SK-N-SH (cell line): ENCODE data around the gene ITIH6. TPM values are rescaled to one million over a fixed set of nuclear protein-coding genes. Genes with fewer than 3 reads are reported as not detected.
A peak's percentile ranks its signal among the peaks of the same experiment; 100 is the strongest.

Source experiments
- CTCF ChIA-PET: fragments of 300-600, 350-600 bp; formaldehyde crosslinking; extraction: SDS; loops from one replicate; lab custom pipeline; 2021; lab: Yijun Ruan, JAX
- POLR2A ChIA-PET: fragments of 350-600 bp; sonication (Branson Sonifier 250); formaldehyde crosslinking; extraction: SDS; loops from one replicate; lab custom pipeline; 2020; ENCODE audit warnings: antibody characterized with exemption, inconsistent platforms; lab: Yijun Ruan, JAX
- DNase-seq: peaks from one replicate; pipeline ENCODE4 v3.0.0; 2012
- H2AFZ ChIP-seq: fragments of 200-600 bp; sonication (generic); 2 replicates; pipeline ENCODE4 v1.8.1; 2016; ENCODE audit warnings: antibody characterized with exemption, mild to moderate bottlenecking, low read depth
- H3F3A ChIP-seq: fragments of 200-600 bp; sonication (generic); replicated peaks from 2 replicates; pipeline ENCODE3; 2016; ENCODE audit warnings: antibody characterized with exemption, mild to moderate bottlenecking; ENCODE audit not compliant: insufficient read depth
- H3K27ac ChIP-seq, 2 experiments: fragments of 200-500 bp in 1 of 2; fragments of 200-600 bp in 1 of 2; sonication (Bioruptor generic) in 1 of 2; sonication (generic), shearing (Covaris generic) in 1 of 2; 2 replicates each; pipeline versions ENCODE4 v1.5.1 to v1.6.1; 2014 to 2016; ENCODE audit warnings: low read depth in 2 of 2, inconsistent platforms in 1 of 2, low read length in 1 of 2, mild to moderate bottlenecking in 1 of 2, mixed read lengths in 1 of 2
- H3K27me3 ChIP-seq: fragments of 200-600 bp; sonication (generic), shearing (Covaris generic); 2 replicates; pipeline ENCODE4 v1.6.1; 2016; ENCODE audit warnings: mixed run types; ENCODE audit not compliant: insufficient read depth
- H3K36me3 ChIP-seq, 2 experiments: fragments of 200-500 bp in 1 of 2; fragments of 200-600 bp in 1 of 2; sonication (Bioruptor generic) in 1 of 2; sonication (generic) in 1 of 2; replicated peaks in 1 of 2; 2 replicates each; pipeline versions ENCODE3 to v1.5.1; 2014 to 2016; ENCODE audit warnings: low read length in 1 of 2, mild to moderate bottlenecking in 1 of 2; ENCODE audit not compliant: insufficient read depth in 2 of 2, control insufficient read depth in 1 of 2
- H3K4me1 ChIP-seq, 2 experiments: fragments of 200-500 bp in 1 of 2; fragments of 200-600 bp in 1 of 2; sonication (Bioruptor generic) in 1 of 2; sonication (generic), shearing (Covaris generic) in 1 of 2; 2 replicates each; pipeline versions ENCODE4 v1.5.1 to v1.6.1; 2014 to 2016; ENCODE audit warnings: low read depth in 1 of 2, low read length in 1 of 2, mixed run types in 1 of 2; ENCODE audit not compliant: insufficient read depth in 2 of 2, control insufficient read depth in 1 of 2
- H3K4me2 ChIP-seq: fragments of 200-600 bp; sonication (generic), shearing (Covaris generic); 2 replicates; pipeline ENCODE4 v1.6.1; 2017; ENCODE audit warnings: mixed run types
- H3K4me3 ChIP-seq, 2 experiments: fragments of 200-500 bp in 1 of 2; fragments of 200-600 bp in 1 of 2; sonication (Bioruptor generic) in 1 of 2; sonication (generic), shearing (Covaris generic) in 1 of 2; 2 replicates each; pipeline versions ENCODE4 v1.5.1 to v1.8.1; 2014 to 2016; ENCODE audit warnings: low read depth in 2 of 2, inconsistent platforms in 1 of 2, low read length in 1 of 2, mild to moderate bottlenecking in 1 of 2, mixed read lengths in 1 of 2, moderate library complexity in 1 of 2
- H3K79me2 ChIP-seq: fragments of 200-600 bp; sonication (generic); 2 replicates; pipeline ENCODE4 v1.8.1; 2017; ENCODE audit warnings: mild to moderate bottlenecking; ENCODE audit not compliant: insufficient read depth
- H3K9ac ChIP-seq: fragments of 200-600 bp; sonication (generic); 2 replicates; pipeline ENCODE4 v1.6.1; 2017; ENCODE audit warnings: mixed run types
- H3K9me2 ChIP-seq: fragments of 200-600 bp; sonication (generic); 2 replicates; pipeline ENCODE4 v1.6.1; 2017; ENCODE audit warnings: mixed run types
- H3K9me3 ChIP-seq: fragments of 200-600 bp; sonication (generic); 2 replicates; pipeline ENCODE4 v1.6.1; 2017; ENCODE audit warnings: mixed run types, mild to moderate bottlenecking, moderate library complexity
- H4K20me1 ChIP-seq: fragments of 200-600 bp; sonication (generic); 2 replicates; pipeline ENCODE4 v1.6.1; 2017; ENCODE audit warnings: mild to moderate bottlenecking, mixed run types; ENCODE audit not compliant: insufficient read depth
- CHD2 ChIP-seq: fragments of 150-350 bp; IDR thresholded peaks from 2 replicates; pipeline ENCODE4 v1.6.1; 2018; ENCODE audit warnings: low read length; ENCODE audit not compliant: partially characterized antibody
- ELF1 ChIP-seq: IDR thresholded peaks from 2 replicates; pipeline ENCODE4 v1.4.0; 2012
- EZH2phosphoT487 ChIP-seq: fragments of 200-600 bp; sonication (generic); IDR thresholded peaks from 2 replicates; pipeline ENCODE4 v1.6.1; 2017; ENCODE audit warnings: low read depth, mixed run types, mild to moderate bottlenecking, antibody characterized with exemption, moderate library complexity, borderline replicate concordance
- FOSL2 ChIP-seq: IDR thresholded peaks from 2 replicates; pipeline ENCODE4 v1.4.0; 2012; ENCODE audit warnings: low read depth, mild to moderate bottlenecking, moderate library complexity, borderline replicate concordance
- GABPA ChIP-seq: IDR thresholded peaks from 2 replicates; pipeline ENCODE4 v1.4.0; 2012; ENCODE audit warnings: low read depth, mild to moderate bottlenecking
- GATA2 ChIP-seq: sonication (generic); formaldehyde crosslinking; IDR thresholded peaks from 2 replicates; pipeline ENCODE4 v1.5.0; 2020; ENCODE audit warnings: mild to moderate bottlenecking, missing genetic modification reagents
- JUND ChIP-seq: IDR thresholded peaks from 2 replicates; pipeline ENCODE4 v1.4.0; 2012
- MEF2A ChIP-seq: IDR thresholded peaks from 2 replicates; pipeline ENCODE4 v1.4.0; 2012; ENCODE audit warnings: low read depth, borderline replicate concordance
- MXI1 ChIP-seq: IDR thresholded peaks from 2 replicates; pipeline ENCODE4 v1.6.1; 2012; ENCODE audit warnings: mild to moderate bottlenecking, low read depth, low read length, improper control_type of control experiment
- NFIC ChIP-seq: IDR thresholded peaks from 2 replicates; pipeline ENCODE4 v1.4.0; 2012; ENCODE audit warnings: borderline replicate concordance
- NRF1 ChIP-seq: IDR thresholded peaks from 2 replicates; pipeline ENCODE4 v1.6.1; 2012; ENCODE audit warnings: low read depth, mild to moderate bottlenecking, low read length
- RCOR1 ChIP-seq: fragments of 150-350 bp; IDR thresholded peaks from 2 replicates; pipeline ENCODE4 v1.6.1; 2017; ENCODE audit warnings: antibody characterized with exemption, low read length
- RFX5 ChIP-seq: IDR thresholded peaks from 2 replicates; pipeline ENCODE4 v1.6.1; 2012; ENCODE audit warnings: mild to moderate bottlenecking, improper control_type of control experiment, low read length
- TAF1 ChIP-seq: IDR thresholded peaks from 2 replicates; pipeline ENCODE4 v1.6.1; 2012; ENCODE audit warnings: low read depth, mild to moderate bottlenecking, low read length, moderate library complexity, borderline replicate concordance
- TEAD4 ChIP-seq: IDR thresholded peaks from 2 replicates; pipeline ENCODE4 v1.4.0; 2012; ENCODE audit warnings: mild to moderate bottlenecking, borderline replicate concordance; ENCODE audit not compliant: insufficient read depth
- YY1 ChIP-seq: IDR thresholded peaks from 2 replicates; pipeline ENCODE4 v1.4.0; 2012; ENCODE audit warnings: low read depth, mild to moderate bottlenecking
- WGBS: methylation state at CpG from one replicate; pipeline ENCODE4 v1.1.6; 2017; ENCODE audit warnings: low lambda C conversion rate; 5-methylcytosine and 5-hydroxymethylcytosine counted together
- polyA plus RNA-seq, 3 experiments: library from polyadenylated mRNA; depleted of rRNA; stranded (reverse); fragments of >200 nt; gene quantifications; 2 replicates each; pipeline ENCODE4 v1.2.3, GENCODE V29; 2012
- TF ChIP-seq, protein P1 (sequence below): IDR thresholded peaks from 2 replicates; pipeline ENCODE4 v1.4.0; 2012; ENCODE audit warnings: low read depth, borderline replicate concordance
- TF ChIP-seq, protein P2 (sequence below): IDR thresholded peaks from 2 replicates; pipeline ENCODE4 v1.6.1; 2012; ENCODE audit warnings: mild to moderate bottlenecking, low read depth, low read length, moderate library complexity
- TF ChIP-seq, protein P3 (sequence below): IDR thresholded peaks from 2 replicates; pipeline ENCODE4; 2012
- TF ChIP-seq, protein P4 (sequence below): IDR thresholded peaks from 2 replicates; pipeline ENCODE4 v1.4.0; 2012; ENCODE audit warnings: low read depth, borderline replicate concordance
- TF ChIP-seq, protein P5 (sequence below): fragments of 150-350 bp; IDR thresholded peaks from 2 replicates; pipeline ENCODE4 v1.6.1; 2017; ENCODE audit warnings: antibody characterized with exemption, low read length, low read depth, borderline replicate concordance

Gene ITIH6
- polyA plus RNA-seq, 1 of the 3 experiments (the other 2 are of a cell fraction): not detected

DNA sequence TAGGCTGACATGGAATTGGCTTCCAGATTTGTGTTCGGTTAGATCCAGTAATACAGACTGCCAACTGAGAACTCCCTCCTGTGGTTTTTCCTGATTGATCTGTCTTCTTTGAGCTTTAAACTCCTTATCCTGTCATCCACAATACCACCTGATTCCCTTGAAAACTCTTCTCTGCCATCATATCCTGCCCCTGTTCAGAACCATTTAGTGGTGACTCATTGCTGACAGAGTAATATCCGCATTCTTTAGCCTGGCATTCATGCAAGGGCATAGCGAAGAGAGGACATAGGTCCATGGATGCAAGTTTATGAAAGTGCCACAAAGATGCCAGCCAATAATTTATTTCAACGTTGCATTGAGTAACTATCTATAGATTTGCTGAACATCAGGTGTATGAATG is 76.6 kb downstream of the ITIH6 start:
- TF ChIP-seq RFX5: no peak
- peak; percentile 33; the same call in 1 of the 2 replicates for TF ChIP-seq JUND
- peak; percentile 59; the same call in 1 of the 2 replicates for TF ChIP-seq ELF1
- peak; percentile 27; the same call in 1 of the 2 replicates for TF ChIP-seq FOSL2
- TF ChIP-seq, all 33 proteins: peak for 3
- Histone ChIP-seq H3K4me3 (no peak overlapping the region), H3K9me3 (no peaks in the 10 kb centered on the region), H3F3A (no peaks in the 10 kb centered on the region), H3K4me1 (no peaks in the 10 kb centered on the region), H3K36me3 (no peaks in the 10 kb centered on the region), H3K27ac (no peak overlapping the region), H3K27me3 (no peaks in the 10 kb centered on the region), H2AFZ (no peak overlapping the region), H3K9me2 (no peaks in the 10 kb centered on the region), H4K20me1 (no peaks in the 10 kb centered on the region), H3K9ac (no peak overlapping the region), H3K79me2 (no peaks in the 10 kb centered on the region), H3K4me2 (no peak overlapping the region)
- WGBS: 18% methylated on average over 4 of the region's 4 CpGs
- CTCF ChIA-PET: no interaction called here
- DNase-seq: no peak
- POLR2A ChIA-PET: no interaction called here

DNA sequence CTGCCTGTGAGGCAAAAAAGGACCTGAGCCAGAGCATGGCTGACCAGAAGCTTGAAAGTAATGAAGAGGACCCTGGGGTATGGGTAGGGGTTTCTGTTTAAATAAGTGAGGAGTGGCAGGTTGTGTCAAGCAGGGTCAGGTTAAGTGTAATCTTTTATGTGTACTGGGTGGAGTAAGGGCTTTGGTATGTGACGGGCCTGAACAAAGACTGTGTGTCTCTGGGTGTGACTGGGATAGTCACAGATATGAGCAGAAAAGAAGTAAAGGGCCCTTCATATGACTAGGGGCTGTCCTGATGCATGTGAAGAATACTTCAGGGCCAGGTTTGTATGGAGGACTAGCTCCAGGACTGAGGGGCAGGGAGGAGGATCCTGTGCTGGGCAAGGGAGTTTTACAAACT is 82.4 kb downstream of the ITIH6 start:
- no peaks in the 10 kb centered on the region for H3K4me1 ChIP-seq
- POLR2A ChIA-PET: no interaction called here
- H2AFZ ChIP-seq: no peak overlapping the region
- H3K36me3 ChIP-seq: no peaks in the 10 kb centered on the region
- H3K4me3 ChIP-seq: no peak overlapping the region
- WGBS: 12% methylated on average over 1 of the region's 1 CpG
- CTCF ChIA-PET: interaction anchor here (0.6 kb wide), 1 partner anchor 109 kb away, joined by 4 read pairs; no protein-coding TSS in a partner anchor
- no peak overlapping the region for H3K9ac ChIP-seq
- no peaks in the 10 kb centered on the region for H3K27me3 ChIP-seq
- no peaks in the 10 kb centered on the region for H4K20me1 ChIP-seq
- DNase-seq: no peak
- H3K4me2 ChIP-seq: no peak overlapping the region
- H3K79me2 ChIP-seq: no peaks in the 10 kb centered on the region
- H3K27ac ChIP-seq: no peak overlapping the region
- no peaks in the 10 kb centered on the region for H3K9me2 ChIP-seq
- no peaks in the 10 kb centered on the region for H3F3A ChIP-seq
- H3K9me3 ChIP-seq: no peaks in the 10 kb centered on the region
- TF ChIP-seq TEAD4 (no peak), NFIC (no peak), RCOR1 (no peak), RFX5 (no peak), YY1 (no peak), TAF1 (no peak), NRF1 (no peak), GATA2 (CRISPR knock-in tag) (no peak), EZH2phosphoT487 (no peak), MXI1 (no peak), GABPA (no peak), JUND (no peak), MEF2A (no peak), CHD2 (no peak)
- TF ChIP-seq, protein P1, sequence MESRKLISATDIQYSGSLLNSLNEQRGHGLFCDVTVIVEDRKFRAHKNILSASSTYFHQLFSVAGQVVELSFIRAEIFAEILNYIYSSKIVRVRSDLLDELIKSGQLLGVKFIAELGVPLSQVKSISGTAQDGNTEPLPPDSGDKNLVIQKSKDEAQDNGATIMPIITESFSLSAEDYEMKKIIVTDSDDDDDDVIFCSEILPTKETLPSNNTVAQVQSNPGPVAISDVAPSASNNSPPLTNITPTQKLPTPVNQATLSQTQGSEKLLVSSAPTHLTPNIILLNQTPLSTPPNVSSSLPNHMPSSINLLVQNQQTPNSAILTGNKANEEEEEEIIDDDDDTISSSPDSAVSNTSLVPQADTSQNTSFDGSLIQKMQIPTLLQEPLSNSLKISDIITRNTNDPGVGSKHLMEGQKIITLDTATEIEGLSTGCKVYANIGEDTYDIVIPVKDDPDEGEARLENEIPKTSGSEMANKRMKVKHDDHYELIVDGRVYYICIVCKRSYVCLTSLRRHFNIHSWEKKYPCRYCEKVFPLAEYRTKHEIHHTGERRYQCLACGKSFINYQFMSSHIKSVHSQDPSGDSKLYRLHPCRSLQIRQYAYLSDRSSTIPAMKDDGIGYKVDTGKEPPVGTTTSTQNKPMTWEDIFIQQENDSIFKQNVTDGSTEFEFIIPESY: no peak
- TF ChIP-seq, protein P2, sequence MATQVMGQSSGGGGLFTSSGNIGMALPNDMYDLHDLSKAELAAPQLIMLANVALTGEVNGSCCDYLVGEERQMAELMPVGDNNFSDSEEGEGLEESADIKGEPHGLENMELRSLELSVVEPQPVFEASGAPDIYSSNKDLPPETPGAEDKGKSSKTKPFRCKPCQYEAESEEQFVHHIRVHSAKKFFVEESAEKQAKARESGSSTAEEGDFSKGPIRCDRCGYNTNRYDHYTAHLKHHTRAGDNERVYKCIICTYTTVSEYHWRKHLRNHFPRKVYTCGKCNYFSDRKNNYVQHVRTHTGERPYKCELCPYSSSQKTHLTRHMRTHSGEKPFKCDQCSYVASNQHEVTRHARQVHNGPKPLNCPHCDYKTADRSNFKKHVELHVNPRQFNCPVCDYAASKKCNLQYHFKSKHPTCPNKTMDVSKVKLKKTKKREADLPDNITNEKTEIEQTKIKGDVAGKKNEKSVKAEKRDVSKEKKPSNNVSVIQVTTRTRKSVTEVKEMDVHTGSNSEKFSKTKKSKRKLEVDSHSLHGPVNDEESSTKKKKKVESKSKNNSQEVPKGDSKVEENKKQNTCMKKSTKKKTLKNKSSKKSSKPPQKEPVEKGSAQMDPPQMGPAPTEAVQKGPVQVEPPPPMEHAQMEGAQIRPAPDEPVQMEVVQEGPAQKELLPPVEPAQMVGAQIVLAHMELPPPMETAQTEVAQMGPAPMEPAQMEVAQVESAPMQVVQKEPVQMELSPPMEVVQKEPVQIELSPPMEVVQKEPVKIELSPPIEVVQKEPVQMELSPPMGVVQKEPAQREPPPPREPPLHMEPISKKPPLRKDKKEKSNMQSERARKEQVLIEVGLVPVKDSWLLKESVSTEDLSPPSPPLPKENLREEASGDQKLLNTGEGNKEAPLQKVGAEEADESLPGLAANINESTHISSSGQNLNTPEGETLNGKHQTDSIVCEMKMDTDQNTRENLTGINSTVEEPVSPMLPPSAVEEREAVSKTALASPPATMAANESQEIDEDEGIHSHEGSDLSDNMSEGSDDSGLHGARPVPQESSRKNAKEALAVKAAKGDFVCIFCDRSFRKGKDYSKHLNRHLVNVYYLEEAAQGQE: no peak
- TF ChIP-seq, protein P3, sequence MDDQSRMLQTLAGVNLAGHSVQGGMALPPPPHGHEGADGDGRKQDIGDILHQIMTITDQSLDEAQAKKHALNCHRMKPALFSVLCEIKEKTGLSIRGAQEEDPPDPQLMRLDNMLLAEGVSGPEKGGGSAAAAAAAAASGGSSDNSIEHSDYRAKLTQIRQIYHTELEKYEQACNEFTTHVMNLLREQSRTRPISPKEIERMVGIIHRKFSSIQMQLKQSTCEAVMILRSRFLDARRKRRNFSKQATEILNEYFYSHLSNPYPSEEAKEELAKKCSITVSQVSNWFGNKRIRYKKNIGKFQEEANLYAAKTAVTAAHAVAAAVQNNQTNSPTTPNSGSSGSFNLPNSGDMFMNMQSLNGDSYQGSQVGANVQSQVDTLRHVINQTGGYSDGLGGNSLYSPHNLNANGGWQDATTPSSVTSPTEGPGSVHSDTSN: no peak
- TF ChIP-seq, protein P4, sequence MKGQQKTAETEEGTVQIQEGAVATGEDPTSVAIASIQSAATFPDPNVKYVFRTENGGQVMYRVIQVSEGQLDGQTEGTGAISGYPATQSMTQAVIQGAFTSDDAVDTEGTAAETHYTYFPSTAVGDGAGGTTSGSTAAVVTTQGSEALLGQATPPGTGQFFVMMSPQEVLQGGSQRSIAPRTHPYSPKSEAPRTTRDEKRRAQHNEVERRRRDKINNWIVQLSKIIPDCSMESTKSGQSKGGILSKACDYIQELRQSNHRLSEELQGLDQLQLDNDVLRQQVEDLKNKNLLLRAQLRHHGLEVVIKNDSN: no peak
- TF ChIP-seq, protein P5, sequence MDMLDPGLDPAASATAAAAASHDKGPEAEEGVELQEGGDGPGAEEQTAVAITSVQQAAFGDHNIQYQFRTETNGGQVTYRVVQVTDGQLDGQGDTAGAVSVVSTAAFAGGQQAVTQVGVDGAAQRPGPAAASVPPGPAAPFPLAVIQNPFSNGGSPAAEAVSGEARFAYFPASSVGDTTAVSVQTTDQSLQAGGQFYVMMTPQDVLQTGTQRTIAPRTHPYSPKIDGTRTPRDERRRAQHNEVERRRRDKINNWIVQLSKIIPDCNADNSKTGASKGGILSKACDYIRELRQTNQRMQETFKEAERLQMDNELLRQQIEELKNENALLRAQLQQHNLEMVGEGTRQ: no peak
